HG03159 (cell line): Measurements from ENCODE around the gene PLA2G4D.

ENCODE experiments used
- ATAC-seq: cut with Tn5 transposase; IDR thresholded peaks from one replicate; pipeline ENCODE4 v1.9.1; 2021; ENCODE audit warnings: mild to moderate bottlenecking, moderate library complexity; ENCODE audit not compliant: unreplicated experiment

PLA2G4D gene

DNA sequence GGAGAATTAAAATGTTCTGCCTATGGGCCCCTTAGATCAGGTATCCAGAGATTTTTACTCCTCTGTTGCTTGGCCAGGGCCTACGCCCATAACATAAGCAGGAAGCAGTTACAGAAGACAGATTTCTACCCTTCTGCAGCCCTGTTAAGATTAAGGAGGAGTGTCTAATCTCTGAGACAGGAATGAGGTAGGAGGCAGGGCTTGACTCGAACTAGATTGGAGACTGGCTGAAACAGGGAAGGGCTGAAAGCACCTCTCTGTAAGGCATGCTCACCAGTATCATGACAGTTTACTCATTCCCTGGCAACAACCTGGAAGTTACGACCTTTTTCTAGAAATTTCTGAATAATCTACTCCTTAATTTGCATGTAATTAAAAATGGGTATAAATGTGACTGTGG, 16.7 kb downstream of the PLA2G4D start:
- no peak for ATAC-seq

DNA sequence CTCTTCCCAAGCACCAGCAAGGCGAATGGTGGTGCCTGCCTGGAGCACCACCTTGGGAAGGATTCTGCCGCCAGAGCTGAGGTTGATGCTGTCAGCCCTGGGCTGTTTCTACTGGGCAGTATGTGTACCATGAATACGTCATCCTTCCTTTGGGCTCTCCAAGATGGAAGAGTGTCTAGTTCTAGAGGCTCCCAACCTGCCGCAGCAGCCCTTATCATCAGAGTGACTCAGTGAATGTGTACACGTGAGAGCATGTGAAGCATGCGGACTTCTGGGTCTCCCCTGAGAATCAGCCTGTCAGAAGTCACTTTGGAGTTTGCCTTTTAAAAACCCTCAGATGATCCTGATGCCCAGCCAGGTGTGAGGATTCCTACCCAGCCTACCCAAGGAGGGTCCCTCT, 20.9 kb downstream of the PLA2G4D start:
- no peak for ATAC-seq

DNA sequence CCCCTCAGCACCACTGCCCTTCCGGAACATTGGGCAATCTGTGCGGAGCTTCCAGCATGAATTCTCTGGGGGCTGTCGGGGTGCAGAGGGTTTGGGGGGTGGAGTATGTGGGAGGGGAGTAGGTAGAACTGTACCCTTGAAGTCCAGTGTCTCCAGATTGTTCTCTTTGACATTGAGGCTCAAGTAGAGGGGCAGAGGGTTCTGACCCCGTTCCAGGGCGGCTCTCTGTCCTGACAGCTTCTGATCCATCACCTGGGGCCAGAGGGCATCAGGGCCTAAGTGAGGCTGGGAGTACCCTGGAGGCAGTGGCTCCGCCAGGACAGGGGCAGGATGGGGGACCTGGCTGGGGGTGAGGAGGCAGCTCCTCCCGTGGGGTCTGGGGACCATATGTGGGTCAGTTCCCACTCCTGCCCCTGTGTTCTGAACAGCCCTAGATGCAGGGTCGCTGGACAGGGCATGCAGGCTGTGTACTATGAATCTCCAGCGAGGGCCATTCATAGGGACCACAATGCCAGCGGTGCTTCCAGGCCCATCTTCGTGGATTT, 22.1 kb downstream of the PLA2G4D start:
- no peak for ATAC-seq

DNA sequence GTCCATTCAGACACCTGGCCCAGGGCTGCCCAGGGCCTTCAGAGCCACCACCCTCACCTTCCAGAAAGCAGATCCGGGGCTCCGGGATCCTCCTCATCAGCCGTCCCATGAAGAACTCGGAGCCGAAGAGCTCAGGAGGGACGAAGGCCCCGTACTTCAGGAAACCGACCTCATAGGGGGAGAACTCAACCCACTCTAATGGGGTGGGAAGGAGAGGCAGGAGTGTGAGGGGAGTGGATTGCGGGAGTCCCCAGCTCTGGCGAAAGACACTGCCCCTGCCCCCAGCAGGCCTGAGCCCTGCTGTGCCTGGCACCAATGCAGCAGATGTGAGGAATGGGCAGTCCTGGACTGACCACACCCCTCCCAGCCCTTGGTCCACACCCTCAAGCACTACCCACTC, 22.6 kb downstream of the PLA2G4D start:
- no peak for ATAC-seq

DNA sequence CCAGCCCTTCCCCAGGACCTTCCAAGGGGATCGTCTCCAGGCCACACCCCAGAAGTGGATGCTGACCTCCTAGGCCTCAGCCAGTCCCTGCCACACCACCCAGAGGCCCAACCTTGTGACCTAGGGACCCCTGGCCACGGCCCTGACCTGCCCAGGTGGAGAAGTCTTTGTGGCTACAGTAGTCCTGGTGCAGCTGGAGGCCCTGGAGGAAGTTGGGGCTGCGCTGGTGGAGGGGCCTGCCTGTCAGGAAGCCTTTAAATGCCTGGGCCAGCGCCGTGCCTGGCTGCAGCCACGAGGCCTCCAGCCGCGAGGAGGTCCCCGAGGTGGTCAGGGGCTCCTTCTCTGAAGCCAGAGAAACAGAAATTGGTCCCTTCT, 23.4 kb downstream of the PLA2G4D start:
- ATAC-seq: no peak

DNA sequence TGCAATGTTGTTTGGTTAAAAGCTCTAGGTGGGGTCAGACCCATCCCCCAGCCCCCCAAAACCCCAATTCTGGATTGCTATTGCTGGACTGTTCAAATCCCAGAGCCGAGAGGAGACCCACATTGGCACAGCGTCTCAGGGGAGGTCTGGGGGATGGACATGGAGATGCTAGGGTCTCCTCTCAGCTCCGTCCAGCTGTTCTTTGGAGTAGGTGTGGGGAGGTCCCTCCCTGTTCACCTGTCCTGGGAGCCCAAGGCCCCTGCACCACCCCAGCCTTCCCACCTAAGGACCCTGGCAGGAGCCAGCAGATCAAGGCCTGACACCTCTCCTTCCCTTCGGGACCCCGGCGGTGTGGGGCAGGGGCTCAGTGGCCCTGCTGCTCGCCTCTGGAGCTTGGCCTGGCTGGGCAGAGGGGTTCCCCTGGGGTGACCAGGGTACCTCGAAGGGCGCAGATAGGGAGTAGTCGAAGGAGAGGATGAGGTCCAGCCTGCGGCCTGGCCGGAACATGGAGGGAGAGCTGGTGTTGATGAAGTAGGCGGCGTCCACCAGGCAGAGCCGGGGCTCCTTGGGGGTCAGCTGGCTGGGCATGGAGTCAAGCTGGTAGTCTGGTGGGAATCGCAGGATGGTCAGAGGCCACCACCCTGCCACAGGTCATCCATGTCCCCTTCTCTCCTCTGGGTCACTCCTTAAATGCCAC, 23.9 kb downstream of the PLA2G4D start:
- ATAC-seq: no peak

DNA sequence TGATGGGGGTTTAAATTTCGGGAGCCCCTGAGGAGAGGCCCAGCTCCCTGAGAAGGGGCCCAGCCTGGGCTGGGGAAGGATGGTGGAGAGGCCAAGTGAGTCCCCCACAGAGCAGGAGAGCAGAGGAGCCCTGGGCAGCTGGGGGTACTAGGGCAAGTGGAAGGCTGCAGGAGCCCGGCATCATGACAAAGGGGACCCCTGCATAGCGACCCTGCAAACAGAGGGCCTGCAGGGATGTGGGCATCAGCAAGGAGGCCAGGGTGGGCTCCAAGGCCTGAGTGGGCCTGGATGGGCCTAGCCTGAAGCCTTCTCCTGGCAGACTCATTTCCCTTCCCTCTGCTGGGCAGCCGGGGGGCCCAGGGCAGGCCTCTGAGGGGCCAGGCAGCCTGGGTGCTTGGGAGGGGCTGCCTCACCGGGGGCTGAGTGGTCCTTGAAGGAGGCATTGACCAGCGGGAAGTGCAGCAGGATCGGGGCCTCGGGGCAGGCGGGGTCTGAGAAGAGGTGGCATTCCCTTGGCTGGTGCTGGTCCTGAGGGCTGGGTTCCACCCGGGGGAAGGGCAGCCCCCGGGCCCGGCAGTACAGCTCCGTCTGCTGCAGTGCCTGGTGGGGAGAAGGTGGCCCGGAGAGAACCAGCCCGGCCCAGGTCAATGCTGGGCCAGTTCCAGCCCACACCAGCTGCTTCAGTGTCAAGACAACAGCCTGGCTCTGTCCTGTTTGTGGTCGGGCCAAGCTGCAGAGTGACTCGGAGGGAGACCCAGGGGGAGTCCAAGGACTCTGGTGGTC, 24.7 kb downstream of the PLA2G4D start:
- no peak for ATAC-seq

DNA sequence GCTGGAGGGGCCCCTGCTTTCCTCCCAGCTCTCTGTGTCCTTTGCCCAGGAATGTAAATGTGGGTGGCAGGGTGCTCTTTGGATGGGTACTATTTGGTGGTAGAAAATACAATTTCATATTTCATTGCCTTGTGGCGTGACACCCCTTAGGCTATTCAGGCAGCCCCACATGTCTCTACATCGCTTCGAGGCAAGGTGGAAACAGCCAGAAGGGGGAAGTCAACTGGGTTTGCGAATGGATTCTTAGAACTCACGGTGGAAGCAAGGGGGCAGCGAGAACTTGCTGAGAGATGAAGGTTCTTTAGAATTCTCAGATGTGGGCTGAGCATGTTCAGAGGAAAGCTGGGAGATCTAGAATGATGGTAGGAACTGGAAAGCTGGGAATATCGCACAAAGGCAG, 25.3 kb downstream of the PLA2G4D start:
- ATAC-seq: no peak

DNA sequence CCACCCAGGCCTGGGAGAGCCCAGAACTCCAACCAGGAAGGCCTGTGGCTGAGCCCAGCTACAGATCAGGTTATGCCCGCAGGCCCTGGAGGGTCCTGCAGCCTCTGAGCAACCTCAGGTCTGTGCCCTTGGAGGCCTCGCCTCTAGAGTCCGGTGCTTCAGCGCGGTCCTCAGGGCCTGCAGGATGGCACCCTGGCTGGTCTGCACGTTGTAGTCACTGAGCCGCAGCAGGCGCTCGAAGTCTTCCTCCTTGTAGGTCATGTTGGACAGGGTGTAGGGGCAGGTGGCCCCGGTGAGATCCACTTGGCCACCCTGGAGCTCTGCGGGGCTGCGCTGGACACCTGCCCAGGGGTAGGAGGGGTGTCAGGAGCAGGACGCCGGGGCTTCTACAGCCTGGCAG, 25.8 kb downstream of the PLA2G4D start:
- no peak for ATAC-seq

DNA sequence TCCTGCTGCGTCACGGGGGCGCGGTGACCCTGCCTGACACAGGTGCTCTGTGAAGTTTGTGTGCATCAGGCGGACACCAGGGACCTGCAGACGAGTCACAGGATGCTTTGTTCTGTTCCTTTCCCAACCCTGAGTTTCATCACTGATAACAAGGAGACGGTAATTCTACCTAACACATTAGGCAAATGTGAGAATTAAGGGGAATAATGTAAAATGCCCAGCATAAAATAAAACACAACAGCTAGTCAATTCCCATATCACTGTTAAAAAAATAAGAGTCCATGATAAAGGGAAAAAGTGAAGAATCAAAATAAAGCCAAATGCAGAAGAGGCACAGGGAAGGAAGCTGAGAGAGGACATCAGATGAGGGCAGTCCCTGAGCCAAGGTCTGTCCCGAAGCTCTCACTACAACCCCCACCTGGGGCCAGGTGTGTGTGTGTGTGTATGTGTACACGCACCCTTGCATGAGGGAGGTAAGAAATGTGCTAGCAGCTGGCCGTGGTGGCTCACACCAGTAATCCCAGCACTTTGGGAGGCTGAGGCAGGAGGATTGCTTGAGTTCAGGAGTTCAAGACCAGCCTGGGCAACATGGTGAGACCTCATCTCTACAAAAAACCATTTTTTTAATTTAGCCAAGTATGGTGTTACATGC, 27.5 kb downstream of the PLA2G4D start:
- no peak for ATAC-seq

DNA sequence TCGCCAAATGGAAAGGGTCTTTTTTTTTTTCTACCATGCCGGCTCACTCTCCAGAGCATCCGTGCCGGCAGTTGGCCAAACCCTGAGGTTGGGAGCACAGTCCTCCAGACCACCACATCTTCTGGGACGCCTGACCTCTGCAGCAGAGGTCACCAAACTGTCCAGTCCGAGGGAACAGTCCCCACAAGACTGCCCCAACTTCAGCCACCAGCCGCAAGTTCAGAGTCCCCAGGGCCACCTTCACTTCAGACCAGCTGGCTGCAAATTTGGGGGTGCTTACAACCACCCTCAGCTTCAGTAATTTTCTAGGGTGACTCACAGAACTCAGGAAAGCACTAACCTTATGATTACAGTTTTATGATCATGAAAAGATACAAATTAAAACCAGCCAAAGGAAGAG, 28.9 kb downstream of the PLA2G4D start:
- no peak for ATAC-seq

DNA sequence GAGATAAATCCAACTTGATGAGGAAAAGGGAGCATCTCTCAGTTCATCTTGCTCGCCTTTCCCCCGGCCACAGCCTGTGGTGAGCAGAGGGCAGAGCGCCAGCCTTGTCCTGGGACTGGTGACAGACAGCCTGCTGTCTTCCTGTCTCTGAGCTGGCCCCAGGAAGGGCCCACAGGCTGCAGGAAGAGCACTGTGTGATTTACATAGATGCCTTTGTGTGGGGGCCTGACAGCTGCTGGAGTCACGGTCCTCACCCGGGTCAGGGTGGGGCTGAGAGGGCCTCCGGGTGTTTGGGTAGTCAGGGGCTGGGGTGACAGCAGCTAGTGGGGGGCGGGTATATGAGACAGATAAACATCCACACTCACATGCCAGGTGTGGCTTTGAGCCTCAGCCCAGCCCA, 29.3 kb downstream of the PLA2G4D start:
- ATAC-seq: no peak

DNA sequence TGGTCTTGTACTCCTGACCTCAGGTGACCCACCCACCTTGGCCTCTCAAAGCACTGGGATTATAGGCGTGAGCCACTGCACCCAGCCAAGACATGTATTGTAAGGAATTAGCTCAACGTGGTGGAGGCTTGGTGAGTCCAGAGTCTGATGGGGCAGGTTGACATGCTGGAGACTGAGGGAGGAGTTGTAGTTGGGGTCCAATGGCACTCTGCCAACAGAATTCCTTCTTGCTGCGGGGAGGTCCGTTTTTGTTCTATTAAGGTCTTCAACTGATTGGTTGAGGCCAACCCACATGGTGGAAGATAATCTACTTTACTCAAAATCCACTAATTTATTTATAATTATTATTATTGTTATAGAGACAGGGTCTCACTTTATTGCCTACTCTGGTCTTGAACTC, 30.1 kb downstream of the PLA2G4D start:
- ATAC-seq: no peak

DNA sequence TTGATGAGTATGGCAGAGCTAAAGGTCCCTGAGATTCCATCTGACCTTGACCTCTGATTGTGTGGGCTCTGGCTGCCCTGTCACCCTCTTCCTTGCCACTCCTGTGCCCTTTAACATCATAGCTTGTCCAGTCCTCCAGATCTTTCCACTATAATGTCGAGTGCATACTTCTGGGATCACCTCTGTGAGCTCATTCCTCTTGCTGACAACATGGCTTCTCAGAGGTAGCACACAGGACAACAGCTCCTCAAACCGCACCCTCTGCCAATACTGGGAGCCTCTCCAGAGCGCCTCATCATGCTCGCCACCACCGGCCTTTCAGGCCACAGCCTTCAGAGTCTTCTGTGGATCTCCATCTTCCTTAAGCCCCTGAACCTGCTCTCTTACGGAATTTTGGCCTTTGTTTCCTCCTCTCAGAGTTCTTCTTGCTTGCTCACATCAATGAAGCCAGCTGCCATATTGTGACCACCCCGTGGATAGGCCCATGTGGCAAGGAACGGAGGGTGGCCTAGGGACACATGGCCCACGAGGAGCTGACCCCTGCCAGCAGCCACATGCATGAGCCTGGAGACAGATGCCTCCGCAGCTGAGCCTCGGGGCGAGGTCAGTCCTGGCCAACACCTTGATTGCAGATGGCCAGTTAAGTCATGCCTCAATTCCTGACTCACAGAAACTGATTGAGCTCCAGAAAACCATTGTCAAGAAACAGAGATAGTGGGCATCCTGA, 31.1 kb downstream of the PLA2G4D start:
- ATAC-seq: no peak

DNA sequence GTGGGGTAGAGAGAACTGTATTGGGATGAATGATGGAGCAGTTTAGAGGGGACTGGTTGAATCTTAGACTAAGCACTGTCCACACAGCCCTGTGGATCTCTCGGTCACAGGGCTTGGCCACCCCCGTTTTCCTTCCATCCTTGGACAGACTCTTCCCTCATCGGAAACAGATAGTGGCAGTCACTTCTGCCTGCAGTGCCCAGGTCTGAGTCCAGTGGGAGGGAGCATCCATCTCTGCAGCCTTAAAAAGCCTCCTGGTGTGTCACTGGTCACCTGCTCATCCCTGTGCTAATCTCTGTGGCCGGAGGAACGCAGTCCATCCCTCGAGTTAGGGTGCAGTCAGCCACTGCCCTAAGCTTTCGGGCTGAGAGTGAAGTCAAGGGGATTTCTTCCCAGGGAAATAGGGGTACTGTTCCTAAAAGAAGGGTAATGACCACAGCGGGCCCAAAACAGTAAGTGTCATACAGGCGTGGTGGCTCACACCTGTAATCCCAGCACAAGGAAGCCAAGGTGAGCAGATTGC, 32.0 kb downstream of the PLA2G4D start:
- ATAC-seq: no peak

DNA sequence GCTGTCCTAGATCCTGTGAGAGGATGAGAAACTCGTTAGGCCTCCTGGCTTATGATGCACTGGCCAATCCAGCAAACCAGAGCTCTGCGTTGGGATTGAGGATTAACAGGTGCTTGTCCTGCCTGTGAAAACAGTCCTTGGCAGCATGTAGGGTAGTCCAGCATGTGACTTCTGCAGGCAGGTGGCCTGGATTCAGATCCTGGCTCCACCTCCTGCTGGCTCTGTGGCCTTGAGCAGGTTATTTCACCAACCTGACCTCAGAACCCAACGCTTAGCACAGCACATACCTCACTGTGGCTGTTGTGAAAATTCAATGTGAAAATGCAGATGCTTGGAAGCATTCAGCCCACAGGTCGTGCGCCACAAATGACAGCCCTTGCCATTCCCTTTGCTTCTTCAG, 33.6 kb downstream of the PLA2G4D start:
- no peak for ATAC-seq

DNA sequence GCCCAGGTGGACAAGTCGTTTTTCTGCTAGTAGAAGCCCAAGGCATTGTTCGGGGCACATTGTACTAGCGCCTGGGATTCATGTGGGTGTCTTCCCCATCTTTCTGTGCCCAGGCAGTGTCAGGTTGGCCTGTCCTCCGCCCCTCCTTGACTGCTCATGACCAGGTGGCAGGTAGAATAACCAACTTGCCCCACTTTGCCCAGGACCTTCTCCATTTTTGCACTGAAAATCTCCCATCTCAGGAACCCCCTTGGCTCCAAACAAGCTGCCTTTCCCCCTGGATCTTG, 33.9 kb downstream of the PLA2G4D start:
- ATAC-seq: no peak

DNA sequence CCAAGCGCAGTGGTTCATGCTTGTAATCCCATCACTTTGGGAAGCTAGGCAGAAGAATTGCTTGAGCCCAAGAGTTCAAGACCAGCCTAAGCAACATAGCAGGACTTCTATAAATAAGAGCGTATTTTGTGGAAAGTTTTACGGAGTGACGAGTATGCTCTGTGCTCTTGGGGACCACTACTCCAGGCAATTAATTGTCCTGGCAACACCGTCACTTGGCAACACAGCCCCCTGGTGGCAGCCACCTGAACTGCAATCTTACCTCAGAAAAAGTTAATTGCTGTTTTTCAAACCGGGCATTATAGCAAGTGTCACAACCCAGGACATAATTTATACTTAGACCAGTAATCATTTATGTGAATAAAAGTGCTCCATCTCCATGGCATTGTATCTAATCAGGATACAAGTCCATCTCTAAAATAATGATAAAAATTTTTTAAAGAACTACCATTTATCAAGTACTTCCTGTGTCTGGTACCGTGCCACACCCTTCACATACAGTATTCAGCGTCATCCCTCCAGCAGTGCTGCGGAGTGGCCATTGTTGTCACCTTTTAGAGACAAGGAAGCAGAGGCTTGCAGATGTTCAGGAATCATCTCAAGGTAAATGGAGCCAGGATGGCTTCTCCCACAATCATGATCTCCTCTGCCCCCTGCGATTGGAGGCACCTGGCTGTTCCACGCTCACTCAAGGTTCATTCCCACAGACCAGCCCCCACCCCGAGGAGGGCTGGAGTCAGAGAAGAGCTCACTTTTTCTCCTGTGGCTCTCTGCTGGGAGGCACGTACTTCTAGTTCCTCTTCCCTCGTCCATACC, 34.5 kb downstream of the PLA2G4D start:
- ATAC-seq: no peak

DNA sequence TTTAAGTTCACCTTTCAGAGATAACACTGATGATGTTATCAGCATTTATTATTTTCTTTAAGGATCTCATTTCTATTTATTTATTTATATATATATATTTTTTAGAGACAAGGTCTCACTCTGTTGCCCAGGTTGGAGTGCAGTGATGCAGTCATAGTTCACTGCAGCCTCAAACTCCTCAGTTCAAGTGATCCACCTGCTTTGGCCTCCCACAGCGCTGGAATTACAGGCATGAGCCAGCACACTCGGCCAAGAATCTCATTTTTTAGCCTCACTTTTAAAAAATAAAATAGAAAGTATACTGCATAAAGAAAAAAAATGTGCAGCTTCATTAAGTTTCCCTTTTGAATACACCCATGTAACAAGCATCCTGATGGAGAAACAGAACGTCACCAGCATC, 35.6 kb downstream of the PLA2G4D start:
- no peak for ATAC-seq
